HepG2 (cell line): ENCODE results near the gene ZNF154. TPM values are rescaled to one million over a fixed set of nuclear protein-coding genes. Genes with fewer than 3 reads are reported as not detected.

Source experiments
- BORCS8-MEF2B ChIP-seq: sonication (generic); formaldehyde crosslinking; IDR thresholded peaks from 2 replicates; pipeline ENCODE4 v1.8.0; 2022; ENCODE audit warnings: mild to moderate bottlenecking, missing genetic modification reagents
- CBX1 ChIP-seq: IDR thresholded peaks from one replicate; pipeline ENCODE4 v1.6.1; 2016; ENCODE audit warnings: antibody characterized with exemption, low read depth
- DR1 ChIP-seq: sonication (generic); formaldehyde crosslinking; IDR thresholded peaks from 2 replicates; pipeline ENCODE4 v1.8.0; 2021; ENCODE audit warnings: mild to moderate bottlenecking, missing genetic modification reagents, inconsistent platforms
- FOSL2 ChIP-seq: sonication (generic); formaldehyde crosslinking; IDR thresholded peaks from 2 replicates; pipeline ENCODE4 v1.4.0; 2020; ENCODE audit warnings: missing genetic modification reagents
- HBP1 ChIP-seq: IDR thresholded peaks from 2 replicates; pipeline ENCODE4 v1.6.1; 2016; ENCODE audit warnings: low read depth, control low read depth
- MLLT10 ChIP-seq: sonication (generic); formaldehyde crosslinking; IDR thresholded peaks from 2 replicates; pipeline ENCODE4 v1.4.0; 2020; ENCODE audit warnings: missing genetic modification reagents
- NFATC3 ChIP-seq: sonication (generic); formaldehyde crosslinking; IDR thresholded peaks from 2 replicates; pipeline ENCODE4 v1.5.1; 2020; ENCODE audit warnings: mild to moderate bottlenecking, missing genetic modification reagents
- NFYC ChIP-seq: IDR thresholded peaks from 2 replicates; pipeline ENCODE4 v1.6.1; 2016; ENCODE audit warnings: missing genetic modification reagents, missing compliant biosample characterization
- RBM39 ChIP-seq: fragments of 200-400 bp; formaldehyde crosslinking; IDR thresholded peaks from one replicate; pipeline ENCODE4 v1.6.1; 2018; ENCODE audit warnings: antibody characterized with exemption, mild to moderate bottlenecking, low read depth, low read length; ENCODE audit not compliant: poor library complexity, severe bottlenecking
- REPIN1 ChIP-seq: sonication (generic); formaldehyde crosslinking; IDR thresholded peaks from 2 replicates; pipeline ENCODE4 v1.8.0; 2022; ENCODE audit warnings: missing genetic modification reagents, low read depth, mild to moderate bottlenecking, borderline replicate concordance
- SMC3 ChIP-seq: IDR thresholded peaks from 2 replicates; pipeline ENCODE4 v1.6.1; 2011; ENCODE audit warnings: low read length, improper control_type of control experiment
- THAP11 ChIP-seq: IDR thresholded peaks from 2 replicates; pipeline ENCODE4 v1.6.1; 2016; ENCODE audit warnings: missing biosample characterization, missing genetic modification reagents
- ZNF225 ChIP-seq: sonication (generic); formaldehyde crosslinking; IDR thresholded peaks from 2 replicates; pipeline ENCODE4 v1.4.0; 2020; ENCODE audit warnings: mild to moderate bottlenecking, missing genetic modification reagents
- ZNF30 ChIP-seq: sonication (generic); formaldehyde crosslinking; IDR thresholded peaks from 2 replicates; pipeline ENCODE4 v1.5.0; 2020; ENCODE audit warnings: mild to moderate bottlenecking, missing genetic modification reagents
- ZNF317 ChIP-seq: sonication (generic); formaldehyde crosslinking; IDR thresholded peaks from 2 replicates; pipeline ENCODE4 v1.5.0; 2020; ENCODE audit warnings: mild to moderate bottlenecking, missing genetic modification reagents
- ZNF34 ChIP-seq: sonication (generic); formaldehyde crosslinking; IDR thresholded peaks from 2 replicates; pipeline ENCODE4 v1.4.0; 2020; ENCODE audit warnings: mild to moderate bottlenecking, missing genetic modification reagents, borderline replicate concordance
- ZNF746 ChIP-seq: sonication (generic); formaldehyde crosslinking; IDR thresholded peaks from 2 replicates; pipeline ENCODE4 v1.8.0; 2022; ENCODE audit warnings: mild to moderate bottlenecking, missing genetic modification reagents
- ZSCAN20 ChIP-seq: sonication (generic); formaldehyde crosslinking; IDR thresholded peaks from 2 replicates; pipeline ENCODE4 v1.4.0; 2020; ENCODE audit warnings: missing genetic modification reagents, mild to moderate bottlenecking, borderline replicate concordance
- ZSCAN25 ChIP-seq: sonication (generic); formaldehyde crosslinking; IDR thresholded peaks from 2 replicates; pipeline ENCODE4 v1.8.0; 2022; ENCODE audit warnings: mild to moderate bottlenecking, missing genetic modification reagents
- polyA plus RNA-seq, 8 experiments: library from polyadenylated mRNA; depleted of rRNA in 3 of 8; stranded (reverse) in 7 of 8; unstranded in 1 of 8; fragments of >200 nt; fragmentation: Illumina TruSeq in 4 of 8; extraction: Trizol in 4 of 8; gene quantifications; 2 replicates each; pipeline versions ENCODE4 v1.2.1 to v1.2.3, GENCODE V29; 2011 to 2016; ENCODE audit warnings: low read depth in 4 of 8, missing spikeins in 1 of 8, mixed read lengths in 1 of 8; ENCODE audit not compliant: insufficient read depth in 1 of 8
- total RNA-seq, 5 experiments: library from RNA; depleted of rRNA; stranded (reverse); fragments of >200 nt; fragmentation: Illumina TruSeq; extraction: Trizol; gene quantifications; 2 replicates each; pipeline ENCODE4 v1.2.3, GENCODE V29; 2016; ENCODE audit warnings: low read depth in 1 of 5
- TF ChIP-seq, protein P1 (sequence below): IDR thresholded peaks from 2 replicates; pipeline ENCODE4 v1.4.0; 2020; ENCODE audit warnings: mild to moderate bottlenecking, missing genetic modification reagents
- TF ChIP-seq, protein P2 (sequence below): sonication (generic); formaldehyde crosslinking; IDR thresholded peaks from 2 replicates; pipeline ENCODE4 v1.5.0; 2020; ENCODE audit warnings: mild to moderate bottlenecking, missing genetic modification reagents, borderline replicate concordance

ZNF154 gene
- total and polyA plus RNA-seq, 2 of the 13 experiments (the other 11 are each of a cell fraction or from before 2014, with no cell fraction given): not detected

DNA sequence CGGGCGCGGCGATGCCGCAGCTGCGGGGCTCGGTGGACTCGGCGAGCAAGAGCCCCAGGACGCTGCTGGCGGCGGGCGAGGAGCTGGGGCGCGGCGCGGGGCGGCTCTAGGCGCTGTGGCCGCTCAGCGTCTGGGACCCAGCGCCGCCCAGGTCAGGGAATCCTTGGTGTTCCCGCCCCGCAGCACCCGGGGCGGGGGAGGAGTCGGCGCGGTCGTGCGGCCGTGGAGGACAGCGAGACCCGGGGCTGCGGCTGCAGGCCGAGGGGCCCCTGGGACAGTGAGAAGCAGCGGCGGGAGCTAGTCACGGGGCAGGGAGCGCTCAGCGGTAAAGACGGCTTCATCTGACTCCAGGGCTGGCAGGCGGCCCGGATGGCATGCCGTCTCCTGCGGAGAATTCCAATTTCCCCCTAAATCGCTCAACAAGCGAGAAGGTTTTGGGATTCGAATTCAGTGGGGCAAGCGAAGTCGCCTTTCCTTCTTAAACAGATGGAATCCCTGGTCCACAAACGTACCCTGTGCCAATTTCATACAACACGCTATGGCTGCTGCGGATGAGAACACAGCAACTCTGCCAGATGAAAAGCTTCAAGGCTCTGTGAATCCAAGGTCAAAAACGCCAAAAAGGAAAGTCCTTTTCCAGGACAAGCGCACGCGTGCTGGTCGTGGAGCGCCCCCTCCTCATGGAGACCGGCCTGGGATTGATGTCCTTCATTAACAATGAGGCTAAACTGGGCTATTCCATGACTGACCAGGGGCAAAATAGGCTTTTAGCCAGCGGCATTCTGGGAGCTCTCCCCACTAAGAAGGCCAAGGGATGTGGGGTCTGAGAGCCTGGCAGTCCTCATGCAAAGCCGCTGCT is 44.5 kb downstream of the ZNF154 start (continued):
- TF ChIP-seq, protein P1, sequence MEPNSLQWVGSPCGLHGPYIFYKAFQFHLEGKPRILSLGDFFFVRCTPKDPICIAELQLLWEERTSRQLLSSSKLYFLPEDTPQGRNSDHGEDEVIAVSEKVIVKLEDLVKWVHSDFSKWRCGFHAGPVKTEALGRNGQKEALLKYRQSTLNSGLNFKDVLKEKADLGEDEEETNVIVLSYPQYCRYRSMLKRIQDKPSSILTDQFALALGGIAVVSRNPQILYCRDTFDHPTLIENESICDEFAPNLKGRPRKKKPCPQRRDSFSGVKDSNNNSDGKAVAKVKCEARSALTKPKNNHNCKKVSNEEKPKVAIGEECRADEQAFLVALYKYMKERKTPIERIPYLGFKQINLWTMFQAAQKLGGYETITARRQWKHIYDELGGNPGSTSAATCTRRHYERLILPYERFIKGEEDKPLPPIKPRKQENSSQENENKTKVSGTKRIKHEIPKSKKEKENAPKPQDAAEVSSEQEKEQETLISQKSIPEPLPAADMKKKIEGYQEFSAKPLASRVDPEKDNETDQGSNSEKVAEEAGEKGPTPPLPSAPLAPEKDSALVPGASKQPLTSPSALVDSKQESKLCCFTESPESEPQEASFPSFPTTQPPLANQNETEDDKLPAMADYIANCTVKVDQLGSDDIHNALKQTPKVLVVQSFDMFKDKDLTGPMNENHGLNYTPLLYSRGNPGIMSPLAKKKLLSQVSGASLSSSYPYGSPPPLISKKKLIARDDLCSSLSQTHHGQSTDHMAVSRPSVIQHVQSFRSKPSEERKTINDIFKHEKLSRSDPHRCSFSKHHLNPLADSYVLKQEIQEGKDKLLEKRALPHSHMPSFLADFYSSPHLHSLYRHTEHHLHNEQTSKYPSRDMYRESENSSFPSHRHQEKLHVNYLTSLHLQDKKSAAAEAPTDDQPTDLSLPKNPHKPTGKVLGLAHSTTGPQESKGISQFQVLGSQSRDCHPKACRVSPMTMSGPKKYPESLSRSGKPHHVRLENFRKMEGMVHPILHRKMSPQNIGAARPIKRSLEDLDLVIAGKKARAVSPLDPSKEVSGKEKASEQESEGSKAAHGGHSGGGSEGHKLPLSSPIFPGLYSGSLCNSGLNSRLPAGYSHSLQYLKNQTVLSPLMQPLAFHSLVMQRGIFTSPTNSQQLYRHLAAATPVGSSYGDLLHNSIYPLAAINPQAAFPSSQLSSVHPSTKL (CRISPR knock-in tag): peak; percentile 36
- TF ChIP-seq, protein P2, sequence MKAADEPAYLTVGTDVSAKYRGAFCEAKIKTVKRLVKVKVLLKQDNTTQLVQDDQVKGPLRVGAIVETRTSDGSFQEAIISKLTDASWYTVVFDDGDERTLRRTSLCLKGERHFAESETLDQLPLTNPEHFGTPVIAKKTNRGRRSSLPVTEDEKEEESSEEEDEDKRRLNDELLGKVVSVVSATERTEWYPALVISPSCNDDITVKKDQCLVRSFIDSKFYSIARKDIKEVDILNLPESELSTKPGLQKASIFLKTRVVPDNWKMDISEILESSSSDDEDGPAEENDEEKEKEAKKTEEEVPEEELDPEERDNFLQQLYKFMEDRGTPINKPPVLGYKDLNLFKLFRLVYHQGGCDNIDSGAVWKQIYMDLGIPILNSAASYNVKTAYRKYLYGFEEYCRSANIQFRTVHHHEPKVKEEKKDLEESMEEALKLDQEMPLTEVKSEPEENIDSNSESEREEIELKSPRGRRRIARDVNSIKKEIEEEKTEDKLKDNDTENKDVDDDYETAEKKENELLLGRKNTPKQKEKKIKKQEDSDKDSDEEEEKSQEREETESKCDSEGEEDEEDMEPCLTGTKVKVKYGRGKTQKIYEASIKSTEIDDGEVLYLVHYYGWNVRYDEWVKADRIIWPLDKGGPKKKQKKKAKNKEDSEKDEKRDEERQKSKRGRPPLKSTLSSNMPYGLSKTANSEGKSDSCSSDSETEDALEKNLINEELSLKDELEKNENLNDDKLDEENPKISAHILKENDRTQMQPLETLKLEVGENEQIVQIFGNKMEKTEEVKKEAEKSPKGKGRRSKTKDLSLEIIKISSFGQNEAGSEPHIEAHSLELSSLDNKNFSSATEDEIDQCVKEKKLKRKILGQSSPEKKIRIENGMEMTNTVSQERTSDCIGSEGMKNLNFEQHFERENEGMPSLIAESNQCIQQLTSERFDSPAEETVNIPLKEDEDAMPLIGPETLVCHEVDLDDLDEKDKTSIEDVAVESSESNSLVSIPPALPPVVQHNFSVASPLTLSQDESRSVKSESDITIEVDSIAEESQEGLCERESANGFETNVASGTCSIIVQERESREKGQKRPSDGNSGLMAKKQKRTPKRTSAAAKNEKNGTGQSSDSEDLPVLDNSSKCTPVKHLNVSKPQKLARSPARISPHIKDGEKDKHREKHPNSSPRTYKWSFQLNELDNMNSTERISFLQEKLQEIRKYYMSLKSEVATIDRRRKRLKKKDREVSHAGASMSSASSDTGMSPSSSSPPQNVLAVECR (CRISPR knock-in tag): peak; percentile 67; the same call in 1 of the 2 replicates
- TF ChIP-seq ZSCAN25 (no peak), MLLT10 (CRISPR knock-in tag) (no peak), SMC3 (no peak), FOSL2 (CRISPR knock-in tag) (peak; percentile 12; the same call in 1 of the 2 replicates), CBX1 (no peak), ZSCAN20 (no peak; the same call in 1 of the 2 replicates), DR1 (CRISPR knock-in tag) (no peak), NFYC (no peak), RBM39 (peak; percentile 39), ZNF317 (CRISPR knock-in tag) (no peak), ZNF746 (CRISPR knock-in tag) (no peak; the same call in 1 of the 2 replicates), BORCS8-MEF2B (CRISPR knock-in tag) (no peak; the same call in 1 of the 2 replicates), THAP11 (peak; percentile 84), ZNF34 (CRISPR knock-in tag) (no peak), ZNF30 (CRISPR knock-in tag) (no peak), REPIN1 (CRISPR knock-in tag) (peak; percentile 57), HBP1 (no peak; the same call in 1 of the 2 replicates), ZNF225 (CRISPR knock-in tag) (no peak), NFATC3 (CRISPR knock-in tag) (no peak)
